CD4-positive, alpha-beta T cell treated with Interleukin-6 at 100 ng/mL for 8 hours (primary cell): ENCODE measurements around the gene CACFD1.

ENCODE experiments used
- DNase-seq: peaks from one replicate; pipeline ENCODE4 v3.0.0-alpha.2; 2020; ENCODE audit warnings: mixed read lengths, low spot score

CACFD1 gene

DNA sequence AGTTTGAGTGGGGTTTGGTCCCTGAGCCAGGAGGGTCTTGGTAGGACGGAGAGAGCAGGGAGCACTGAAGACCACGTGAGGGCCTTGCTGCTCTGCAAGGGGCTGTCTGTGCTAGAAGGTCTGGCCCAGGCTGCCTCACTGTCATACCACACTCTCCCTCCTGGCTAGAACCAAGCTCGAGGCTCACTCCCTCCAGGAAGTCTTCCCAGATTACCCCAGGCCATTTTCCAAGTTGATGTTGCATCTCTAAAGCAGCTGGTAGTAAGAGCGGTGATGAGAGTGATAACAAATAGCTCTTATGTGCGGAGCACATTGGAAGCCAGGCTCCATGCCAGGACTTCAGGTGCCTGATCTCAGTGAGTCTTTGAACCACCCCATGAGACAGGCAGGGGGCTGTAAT is 58.4 kb downstream of the CACFD1 start:
- no peak for DNase-seq

DNA sequence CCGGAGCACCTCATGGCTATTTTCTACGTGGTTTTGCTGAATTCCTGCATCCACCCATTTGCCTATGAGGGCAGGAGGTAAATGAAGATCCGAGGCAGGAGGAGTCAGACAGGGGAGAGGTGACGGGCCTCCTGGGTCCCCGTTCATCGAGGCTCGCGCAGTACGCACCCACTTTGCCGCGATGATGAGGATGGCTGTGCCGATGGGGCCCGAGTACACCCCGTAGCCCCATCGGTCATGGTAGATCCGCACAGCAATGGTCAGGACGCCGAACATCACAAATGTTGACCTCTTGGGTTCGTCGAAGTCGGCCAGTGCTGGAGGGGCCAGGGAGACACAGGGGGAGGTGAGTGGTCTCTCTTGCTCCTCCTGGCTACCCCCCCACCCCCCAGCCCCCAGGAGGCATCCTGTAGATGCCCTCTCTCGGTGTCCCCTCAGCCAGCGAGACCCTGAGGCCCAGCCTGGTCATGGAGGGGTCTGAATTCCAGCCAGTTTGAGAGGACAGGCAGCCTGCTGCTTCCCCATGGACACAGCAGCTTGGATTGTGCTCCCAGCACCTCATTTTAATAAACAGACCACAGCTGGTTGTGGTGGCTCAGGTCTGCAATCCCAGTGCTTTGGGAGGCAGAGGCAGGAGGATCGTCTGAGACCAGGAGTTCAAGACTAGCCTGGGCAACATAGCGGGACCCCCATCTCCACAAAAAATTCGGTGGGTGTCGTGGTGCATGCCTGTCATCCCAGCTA is 59.1 kb downstream of the CACFD1 start:
- no peak for DNase-seq

DNA sequence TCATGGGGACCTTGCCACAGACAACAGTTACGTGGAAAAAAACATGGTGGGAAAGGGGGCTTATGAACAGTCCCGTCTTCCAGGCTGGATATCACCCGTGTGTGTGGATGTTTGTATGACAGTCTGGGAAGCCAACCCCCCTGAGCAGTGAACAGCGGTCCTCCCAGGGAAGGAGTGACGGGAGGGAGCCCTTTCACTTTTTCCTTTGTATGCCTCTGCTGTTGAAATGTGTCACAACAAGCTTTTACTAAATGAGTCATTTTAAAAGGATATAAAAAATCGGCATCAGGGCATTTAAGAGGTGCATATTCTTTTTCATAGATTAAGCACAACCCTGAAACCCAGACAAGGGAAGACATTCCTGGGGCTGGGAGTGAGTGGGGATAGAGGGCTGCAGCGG is 59.9 kb downstream of the CACFD1 start:
- no peak for DNase-seq

DNA sequence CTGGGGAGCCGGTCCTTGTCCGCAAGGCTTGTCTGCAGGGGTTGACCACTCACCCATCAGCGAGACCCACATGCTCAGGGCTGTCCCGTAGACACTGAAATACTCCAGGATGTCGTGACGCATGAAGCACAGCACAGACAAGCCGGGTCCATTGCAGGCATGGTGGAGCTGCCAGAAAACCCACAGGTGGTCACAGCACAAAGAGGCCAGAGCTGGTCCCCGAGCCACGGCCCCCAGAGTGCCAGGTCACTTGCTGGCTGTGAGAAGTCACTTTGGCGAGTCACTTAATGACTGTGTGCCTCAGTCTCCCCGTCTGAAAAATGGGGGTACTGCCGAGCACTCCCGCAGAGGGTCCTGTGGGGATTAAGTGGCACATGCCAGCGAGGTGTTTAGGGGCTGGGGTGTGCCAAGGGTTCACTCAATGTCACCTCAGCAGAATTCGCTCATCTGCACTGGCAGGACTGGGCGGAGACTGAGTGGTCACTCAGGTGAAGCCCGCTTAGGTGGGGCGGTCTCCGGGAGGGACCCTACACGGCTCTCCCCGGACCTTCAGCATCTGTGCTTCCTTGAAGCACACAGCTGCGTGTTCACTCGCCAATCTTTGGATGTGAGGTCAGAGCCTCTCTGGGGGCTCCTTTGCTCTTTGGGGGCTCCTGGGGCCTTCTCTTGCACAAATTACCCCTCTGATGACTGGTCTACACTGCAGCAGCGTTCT is 60.5 kb downstream of the CACFD1 start:
- no peak for DNase-seq
